ENCODE results near the gene MAN1C1. TPM values are rescaled to one million over a fixed set of nuclear protein-coding genes. Genes with fewer than 3 reads are reported as not detected.

The MAN1C1 gene
- total RNA-seq, 1 experiment from 2014 or later: 1.2 TPM

- H4K20me1 ChIP-seq (ENCODE audit: insufficient read depth): no peaks in the 10 kb centered on the region
- H3K27me3 ChIP-seq (ENCODE audit: insufficient read depth, low read length): peaks cover 32% of the 10 kb centered on the region
- H3K79me2 ChIP-seq (ENCODE audit: insufficient read depth, low read length): no peaks in the 10 kb centered on the region
- ChIA-PET CTCF (no interaction called here), POLR2A (no interaction called here), RAD21 (ENCODE audit: low non-redundant PET in 1 of 2, low total read pairs in 2 of 2, uncharacterized antibody in 2 of 2, unreplicated experiment in 2 of 2) (no interaction called here)
- no peak overlapping the region for H3K27ac ChIP-seq (ENCODE audit: low read depth, low read length)
- TF ChIP-seq EZH2phosphoT487 (IDR thresholded peaks at IDR 0.05; ENCODE audit: borderline replicate concordance) (no peak), RAD21 (IDR thresholded peaks at IDR 0.05; ENCODE audit: low read depth) (no peak), POLR2AphosphoS5 (IDR thresholded peaks at IDR 0.05; ENCODE audit: low read depth, low read length) (no peak), ZNF274 (IDR thresholded peaks at IDR 0.05; ENCODE audit: low read depth, low read length) (no peak), ELF1 (IDR thresholded peaks at IDR 0.05; ENCODE audit: borderline replicate concordance, low read depth) (no peak), CBX3 (IDR thresholded peaks at IDR 0.05; ENCODE audit: low read depth) (no peak), YY1 (IDR thresholded peaks at IDR 0.05; ENCODE audit: extremely low read depth, insufficient replicate concordance, low read depth, low read length) (no peak), POLR2A (IDR thresholded peaks at IDR 0.05; ENCODE audit: borderline replicate concordance, extremely low read depth, insufficient read depth, insufficient read length) (no peak), ZBTB33 (IDR thresholded peaks at IDR 0.05; ENCODE audit: extremely low read depth, insufficient replicate concordance, low read length) (no peak)
- ATAC-seq (no peak), DNase-seq (ENCODE audit: low read depth, low spot score) (no peak)
- peaks cover 0 to 6% of the 10 kb centered on the region in 2 experiments; a peak in 1 of 4 replicates for H3K4me1 ChIP-seq (ENCODE audit: control insufficient read depth in 1 of 2, insufficient read depth in 2 of 2, low read length in 2 of 2)
- H3K9ac ChIP-seq (ENCODE audit: low read length): no peak overlapping the region
- no TSS peak for BruUV-seq (replicated peaks)
- no peaks in the 10 kb centered on the region for H3K9me2 ChIP-seq (ENCODE audit: insufficient read depth)
- no peak overlapping the region for H3K4me2 ChIP-seq (ENCODE audit: low read length)
- H3K9me3 ChIP-seq (ENCODE audit: control insufficient read depth in 1 of 2, insufficient read depth in 1 of 2, low read depth in 1 of 2, low read length in 2 of 2): no peaks in the 10 kb centered on the region
- no peak overlapping the region for H2AFZ ChIP-seq (ENCODE audit: low read depth, low read length, poor library complexity, severe bottlenecking)
- no peak overlapping the region for H3K4me3 ChIP-seq (replicated peaks in 1 of 2; ENCODE audit: low read depth in 1 of 2, low read length in 2 of 2)
- H3K36me3 ChIP-seq (ENCODE audit: control insufficient read depth in 1 of 2, insufficient read depth in 2 of 2, low read length in 2 of 2): no peaks in the 10 kb centered on the region
- intact Hi-C loops (cut with micrococcal nuclease): no loop called here
Observed at GRCh38 chr1:25674807-25675084, 58.2 kb downstream of the MAN1C1 start.

Measured in HCT116 (cell line).